HL-60/S4 treated with retinoic acid at 250 ng/mL for 4 days and 3 days (cell line): Measurements from ENCODE around the gene PDIA5.

Source experiments
- in situ Hi-C: fragments of 300-500 bp; cut with MboI; formaldehyde crosslinking; loops from 2 replicates; pipeline ENCODE4 v1.7.0; 2022; ENCODE audit warnings: low sequenced_read_pairs

PDIA5 gene

GRCh38 chr3:123066896-123067688 lies at the start of gene PDIA5:
TSS of gene PDIA5 (plus strand) at chr3:123067025. CDS start at chr3:123067165, 140 bp downstream.
- in situ Hi-C loops = no loop called here

DNA sequence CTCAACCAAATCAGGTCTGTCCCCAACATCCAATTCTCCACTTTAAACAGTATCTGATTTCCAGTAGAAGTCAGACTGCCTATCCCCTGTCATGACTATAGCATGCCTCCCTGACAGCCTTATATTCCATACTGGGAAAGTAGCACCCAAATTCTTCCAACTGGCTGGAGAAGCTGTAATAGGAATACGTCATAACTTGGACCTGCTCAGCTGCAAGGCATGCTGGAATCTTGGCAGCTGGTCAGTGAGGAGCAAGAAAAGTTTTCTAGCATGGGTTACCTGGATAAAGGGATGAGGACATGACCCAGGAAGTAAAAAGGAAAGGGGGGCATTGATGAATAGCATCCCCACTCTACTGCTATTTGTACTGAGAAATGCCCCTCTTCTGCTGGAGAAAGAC lies 48.1 kb upstream of the PDIA5 start:
- in situ Hi-C loops = no loop called here

- in situ Hi-C loops = no loop called here
Measured at GRCh38 chr3:123019161-123019560, 47.7 kb upstream of the PDIA5 start.

GRCh38 chr3:123019591-123019990 lies 47.2 kb upstream of the PDIA5 start:
- in situ Hi-C loops = no loop called here

- in situ Hi-C loops = no loop called here
Measured at GRCh38 chr3:123020709-123021108, 46.1 kb upstream of the PDIA5 start.

DNA sequence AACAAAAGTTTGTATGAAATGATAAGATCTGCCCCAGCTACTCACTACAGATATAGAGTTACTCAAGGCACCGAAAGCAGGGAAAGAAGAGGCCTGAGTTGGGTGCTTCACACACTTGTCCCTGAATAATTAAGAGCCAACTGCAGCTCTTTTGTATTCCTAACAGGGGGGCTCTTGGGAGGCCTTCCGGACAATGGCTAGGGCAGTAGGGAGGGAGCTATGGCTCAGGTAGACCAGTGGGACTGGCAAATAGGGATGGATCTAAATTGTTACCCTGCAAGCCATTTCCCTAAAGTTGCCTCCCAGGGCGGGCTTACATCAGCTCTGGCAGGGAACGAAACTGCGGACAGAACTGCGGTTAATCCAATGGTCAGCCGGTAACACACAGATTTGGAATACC lies 45.4 kb upstream of the PDIA5 start:
- in situ Hi-C loops = no loop called here

GRCh38 chr3:123021996-123022510 lies 44.8 kb upstream of the PDIA5 start:
- in situ Hi-C loops = no loop called here

DNA sequence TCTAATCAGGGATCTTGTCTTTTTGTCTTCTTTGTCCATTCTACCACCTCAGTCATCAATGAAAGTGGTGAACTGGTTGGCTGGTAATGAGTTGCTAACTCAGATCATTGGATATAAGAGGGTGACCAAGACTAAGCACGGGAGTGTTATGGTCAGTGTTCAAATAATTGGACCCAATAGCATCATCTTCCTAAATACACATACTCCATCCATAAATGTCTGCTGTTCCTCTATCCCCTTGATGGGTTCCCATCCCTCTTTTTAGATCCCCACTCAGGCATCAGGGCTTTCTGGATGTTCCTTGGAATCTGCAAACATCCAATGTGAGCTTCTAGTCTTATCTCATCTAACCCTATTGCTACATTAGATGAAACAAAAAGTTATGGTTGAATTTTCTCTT lies 42.8 kb upstream of the PDIA5 start:
- in situ Hi-C loops = no loop called here

GRCh38 chr3:123025642-123026521 lies 40.9 kb upstream of the PDIA5 start:
- in situ Hi-C loops = no loop called here

DNA sequence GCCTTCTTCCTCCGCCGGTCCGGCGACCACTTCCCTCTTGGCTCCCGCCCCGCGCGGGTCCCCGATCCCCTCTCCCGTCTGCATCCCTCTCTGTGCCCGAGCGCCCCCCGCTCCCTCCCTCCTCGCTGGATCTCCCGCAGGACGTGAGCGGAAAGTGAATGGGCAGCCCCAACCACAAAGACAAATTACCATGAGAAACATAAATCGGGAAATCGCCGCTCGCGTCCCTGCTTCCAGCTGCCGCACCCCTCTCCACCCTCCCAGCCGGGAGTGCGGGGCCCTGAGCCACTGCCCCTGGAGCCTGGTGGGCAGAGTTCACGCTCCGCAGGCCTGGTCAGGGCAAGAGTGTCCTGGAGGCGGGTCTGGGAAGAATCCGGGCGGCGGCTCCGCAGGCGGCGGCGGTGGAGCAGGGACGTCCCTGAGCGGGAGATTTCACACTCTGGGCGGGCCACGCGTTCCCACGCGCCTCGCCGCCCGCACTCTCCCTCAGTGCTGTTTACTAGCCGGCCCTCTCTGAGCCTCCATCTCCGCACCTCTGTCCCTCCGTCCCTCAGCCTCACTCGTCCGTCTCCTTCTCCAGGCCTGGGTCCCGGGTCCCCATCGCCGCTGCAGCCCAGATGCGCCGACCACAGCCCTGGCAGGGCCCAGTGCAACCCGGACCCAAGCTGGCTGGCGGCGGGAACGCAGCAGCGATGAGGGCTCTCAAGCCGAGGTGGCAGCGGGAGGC lies 40.1 kb upstream of the PDIA5 start:
- in situ Hi-C loops = no loop called here

GRCh38 chr3:123027292-123028232 lies 39.3 kb upstream of the PDIA5 start, which contains the start of gene SEMA5B:
TSS of gene SEMA5B (minus strand) at chr3:123027763. CDS start at chr3:122961263, 66,500 bp downstream.
- in situ Hi-C loops = no loop called here

DNA sequence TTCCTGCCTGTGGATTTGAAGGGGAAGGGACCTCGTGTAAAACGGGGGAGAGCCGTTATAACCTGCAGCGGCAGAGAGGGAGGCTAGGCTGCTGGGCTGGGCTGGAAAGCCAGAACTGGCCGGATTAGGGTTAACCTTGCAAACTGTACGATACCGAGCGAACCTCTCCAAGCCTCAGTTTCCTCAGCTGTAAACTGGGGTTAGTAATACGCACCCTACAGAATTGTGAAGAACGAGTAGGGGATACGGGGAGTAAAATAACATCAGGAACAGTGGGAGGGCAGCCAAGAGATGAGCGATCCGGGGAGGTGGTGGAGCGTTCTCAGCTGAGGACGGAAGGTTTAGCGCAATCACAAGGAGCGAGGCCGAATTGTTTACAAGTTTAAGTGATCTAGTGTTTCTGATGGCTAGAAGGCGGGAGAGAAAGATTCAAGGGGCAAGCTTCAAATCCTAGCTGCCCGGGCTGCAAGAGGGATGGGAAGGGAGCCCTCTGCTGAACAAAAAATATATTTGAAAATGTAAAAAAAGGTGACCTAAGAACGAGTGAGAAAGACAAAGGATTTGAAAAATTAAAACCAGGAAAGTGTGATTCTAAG lies 38.5 kb upstream of the PDIA5 start:
- in situ Hi-C loops = no loop called here

DNA sequence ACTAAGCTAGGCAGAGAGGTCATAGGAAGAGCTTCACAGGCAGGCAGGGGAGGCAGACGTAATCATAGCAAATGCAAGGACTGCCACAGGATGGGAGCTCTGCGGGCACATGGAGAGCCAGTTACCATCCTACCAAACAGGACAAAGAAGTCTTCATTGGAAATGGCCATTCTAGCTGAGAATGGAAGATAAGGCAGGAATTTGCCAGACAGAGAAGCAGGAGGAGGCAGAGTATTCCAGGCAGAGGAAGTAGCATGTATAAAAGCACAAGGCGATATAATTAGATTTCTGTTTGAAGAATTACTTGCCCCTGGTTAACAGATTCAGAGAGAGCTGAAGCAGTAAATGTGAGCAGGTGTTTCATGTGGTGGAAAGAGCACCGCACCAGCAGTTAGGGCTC lies 35.8 kb upstream of the PDIA5 start:
- in situ Hi-C loops = no loop called here

- in situ Hi-C loops = no loop called here
Measured at GRCh38 chr3:123032057-123032456, 34.8 kb upstream of the PDIA5 start.

DNA sequence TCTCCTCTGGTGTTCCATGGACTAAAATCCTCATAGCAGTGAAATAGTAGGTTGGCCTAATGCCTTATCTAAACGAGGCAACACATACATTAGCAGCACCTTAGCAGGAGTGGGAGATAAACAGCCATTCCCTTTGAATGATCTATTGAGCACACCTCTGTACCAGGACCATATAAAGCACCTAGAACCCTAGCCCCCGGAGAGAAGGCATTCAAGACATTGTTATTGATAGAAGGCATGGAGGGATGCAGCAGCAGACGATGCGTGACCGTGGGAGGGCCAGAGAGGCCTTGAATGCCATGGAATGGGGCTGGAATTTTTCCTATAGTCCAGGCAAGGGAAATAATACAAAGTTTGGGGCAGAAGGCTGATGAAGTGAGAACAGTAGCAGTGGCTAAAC lies 32.7 kb upstream of the PDIA5 start:
- in situ Hi-C loops = no loop called here

GRCh38 chr3:123034996-123035395 lies 31.8 kb upstream of the PDIA5 start:
- in situ Hi-C loops = no loop called here

GRCh38 chr3:123036352-123037014 lies 30.3 kb upstream of the PDIA5 start:
- in situ Hi-C loops = no loop called here

GRCh38 chr3:123037015-123037375 lies 29.8 kb upstream of the PDIA5 start:
- in situ Hi-C loops = no loop called here

- in situ Hi-C loops = no loop called here
Measured at GRCh38 chr3:123038751-123039150, 28.1 kb upstream of the PDIA5 start.
